Astrocyte of the cerebellum (primary cell): Measurements from ENCODE around the gene CETP.

Source experiments
- DNase-seq: peaks from one replicate; pipeline ENCODE4 v3.0.0-alpha.2; 2011; ENCODE audit warnings: low read depth
- H3K4me3 ChIP-seq: 2 replicates; pipeline ENCODE4 v1.5.1; 2011; ENCODE audit warnings: mild to moderate bottlenecking, low read depth, low read length, moderate library complexity
- CTCF ChIP-seq: IDR thresholded peaks from 2 replicates; pipeline ENCODE4 v1.5.1; 2012; ENCODE audit warnings: low read length, low read depth, moderate library complexity, mild to moderate bottlenecking; ENCODE audit errors: missing control alignments
- in situ Hi-C: cut with HindIII; loops from 2 replicates; pipeline ENCODE4 v1.10.0; 2017; ENCODE audit warnings: low sequenced_read_pairs

The CETP gene

GRCh38 chr16:57009643-57010170, 48.0 kb downstream of the CETP start:
- no peak for TF ChIP-seq CTCF
- in situ Hi-C loops, result no loop called here
- H3K4me3 ChIP-seq, result no peak overlapping the region
- DNase-seq, result no peak

GRCh38 chr16:57012353-57012752, 50.6 kb downstream of the CETP start:
- no peak overlapping the region for H3K4me3 ChIP-seq
- no peak for TF ChIP-seq CTCF
- DNase-seq, result no peak
- in situ Hi-C loops, result no loop called here

- H3K4me3 ChIP-seq, result no peak overlapping the region
- peak; percentile 19 for DNase-seq
- no peak for TF ChIP-seq CTCF
- in situ Hi-C loops, result no loop called here
Observed at GRCh38 chr16:57013229-57013628, 51.5 kb downstream of the CETP start.

- in situ Hi-C loops, result no loop called here
- H3K4me3 ChIP-seq, result no peak overlapping the region
- TF ChIP-seq CTCF, result no peak
- no peak for DNase-seq
Observed at GRCh38 chr16:57013902-57014301, 52.2 kb downstream of the CETP start.

GRCh38 chr16:57016301-57016700, 54.6 kb downstream of the CETP start:
- no peak overlapping the region for H3K4me3 ChIP-seq
- TF ChIP-seq CTCF, result no peak
- in situ Hi-C loops, result no loop called here
- no peak for DNase-seq

GRCh38 chr16:57016831-57017230, 55.1 kb downstream of the CETP start:
- no peak for TF ChIP-seq CTCF
- no peak for DNase-seq
- no peak overlapping the region for H3K4me3 ChIP-seq
- in situ Hi-C loops, result no loop called here

GRCh38 chr16:57017251-57017650, 55.5 kb downstream of the CETP start:
- no peak for TF ChIP-seq CTCF
- no peak for DNase-seq
- in situ Hi-C loops, result no loop called here
- no peak overlapping the region for H3K4me3 ChIP-seq
